GM18868 (cell line): ENCODE results near the gene MAN1C1.

Experiments used
- ATAC-seq: cut with Tn5 transposase; IDR thresholded peaks from one replicate; pipeline ENCODE4 v1.9.1; 2021; ENCODE audit warnings: mild to moderate bottlenecking, moderate library complexity; ENCODE audit not compliant: unreplicated experiment

Gene MAN1C1

DNA sequence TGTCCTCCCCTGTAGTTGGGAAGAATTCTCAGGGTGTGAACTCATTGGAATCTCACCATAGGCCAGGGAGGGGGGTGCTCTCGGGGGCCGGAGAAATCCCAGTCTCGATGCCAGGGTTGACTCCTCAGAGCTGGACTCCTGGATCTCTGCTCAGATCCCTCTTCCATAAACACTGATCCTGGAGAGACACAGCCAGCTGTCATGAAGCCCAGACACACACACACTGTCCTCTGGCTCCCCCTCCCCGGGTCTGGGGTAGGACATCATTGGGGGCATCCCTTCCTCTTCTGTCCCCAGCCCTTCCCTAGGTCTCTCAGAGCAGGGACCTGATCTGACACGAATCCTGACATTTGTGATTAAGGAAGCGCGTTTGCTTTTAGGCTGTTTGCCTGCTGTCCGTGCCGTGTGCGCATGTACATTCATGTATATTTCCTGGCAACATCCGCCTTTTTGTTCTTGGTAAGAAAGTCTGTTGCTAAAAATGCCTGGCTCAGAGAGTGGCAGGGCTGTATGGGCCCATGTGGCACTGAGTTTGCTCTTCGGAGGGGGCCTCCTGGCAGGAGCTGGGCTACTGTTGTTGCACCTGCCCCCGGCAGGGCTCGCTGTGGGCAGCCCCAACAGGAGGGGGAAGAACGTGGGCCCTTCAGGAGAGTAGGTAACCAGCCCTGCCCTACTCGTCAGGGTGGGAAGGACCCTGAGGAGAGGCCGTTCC lies 138.0 kb downstream of the MAN1C1 start:
- no peak for ATAC-seq

DNA sequence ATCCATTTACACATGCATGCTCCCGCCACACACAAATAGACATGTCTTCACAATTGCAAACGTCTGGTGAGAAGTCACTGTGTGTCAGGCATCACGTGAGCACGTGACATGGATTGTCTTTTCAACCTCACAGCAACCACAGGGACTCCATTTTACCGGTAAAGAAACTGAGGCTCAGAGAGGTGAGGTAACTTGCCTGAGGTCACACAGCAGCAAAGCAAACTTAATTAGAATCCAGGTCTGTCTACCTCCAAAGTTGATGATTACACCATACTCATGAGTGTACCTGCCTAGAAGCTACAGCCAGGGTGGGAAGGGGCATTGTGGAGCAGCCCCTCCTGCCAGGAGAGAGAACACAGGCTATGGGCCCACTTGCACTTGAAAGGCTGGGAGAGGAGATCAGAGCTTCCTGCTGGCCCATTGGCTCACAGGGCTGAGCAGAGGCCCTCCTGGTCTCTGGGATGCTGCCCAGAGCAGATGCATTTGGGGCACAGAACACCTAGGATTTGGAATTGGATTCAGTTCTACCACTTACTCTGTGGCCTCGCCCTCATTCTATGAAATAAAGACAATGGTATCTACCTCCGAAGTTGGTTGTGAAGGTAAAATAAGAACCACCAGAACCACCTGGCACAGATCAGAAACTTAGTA lies 139.0 kb downstream of the MAN1C1 start:
- ATAC-seq, result no peak

DNA sequence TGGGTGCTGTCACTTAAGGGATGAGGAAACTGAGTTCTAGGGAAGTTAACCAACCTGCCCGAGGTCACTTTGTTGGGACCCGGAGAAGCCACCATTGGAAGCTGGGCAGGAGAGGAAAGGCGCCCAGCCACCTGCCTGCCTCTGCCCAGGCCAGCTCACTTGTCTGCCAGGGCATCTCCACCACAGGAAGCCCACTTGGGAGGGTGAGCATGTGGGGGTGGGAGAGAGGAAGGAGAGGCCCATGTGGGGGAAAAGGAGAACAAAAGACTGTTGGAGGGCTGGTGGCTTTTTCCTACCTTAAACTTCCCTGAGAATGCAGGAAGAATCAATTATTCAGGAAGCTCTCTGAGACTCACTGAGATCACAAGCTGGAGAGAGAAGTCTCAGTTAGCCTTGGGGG lies 139.6 kb downstream of the MAN1C1 start:
- ATAC-seq, result no peak

DNA sequence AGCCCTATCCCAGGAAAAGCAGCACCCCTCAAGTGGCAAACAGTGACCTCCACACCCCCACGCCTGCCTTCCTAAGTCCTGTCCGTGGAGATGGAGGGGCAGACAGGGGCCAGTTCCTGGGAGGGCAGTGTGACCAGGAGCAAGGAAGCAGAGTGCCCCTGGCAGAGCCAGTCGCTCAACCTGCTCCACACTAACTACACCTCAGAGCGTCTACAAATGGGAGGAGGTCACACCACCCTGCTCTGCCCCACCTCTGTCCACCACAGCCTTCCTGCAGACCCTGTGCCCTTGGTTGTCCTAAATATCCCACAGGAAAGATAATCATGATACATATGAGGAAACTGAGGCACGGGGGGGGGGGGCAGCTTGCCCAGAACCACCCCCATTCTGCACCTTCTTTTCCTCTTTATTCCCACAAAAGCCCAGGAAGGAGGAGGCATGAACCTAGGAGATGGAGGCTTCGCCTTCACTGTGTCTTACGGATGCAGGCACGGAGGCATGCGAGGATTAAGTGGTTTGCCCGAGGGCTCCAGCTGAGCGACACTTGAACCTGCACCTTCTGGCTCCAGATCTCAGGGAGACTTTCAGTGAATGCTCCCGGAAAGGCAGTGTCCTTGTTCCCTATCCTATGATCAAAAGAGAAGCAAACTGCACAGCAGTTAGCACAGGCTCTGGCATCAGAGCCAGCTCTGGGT lies 140.7 kb downstream of the MAN1C1 start:
- ATAC-seq, result no peak

DNA sequence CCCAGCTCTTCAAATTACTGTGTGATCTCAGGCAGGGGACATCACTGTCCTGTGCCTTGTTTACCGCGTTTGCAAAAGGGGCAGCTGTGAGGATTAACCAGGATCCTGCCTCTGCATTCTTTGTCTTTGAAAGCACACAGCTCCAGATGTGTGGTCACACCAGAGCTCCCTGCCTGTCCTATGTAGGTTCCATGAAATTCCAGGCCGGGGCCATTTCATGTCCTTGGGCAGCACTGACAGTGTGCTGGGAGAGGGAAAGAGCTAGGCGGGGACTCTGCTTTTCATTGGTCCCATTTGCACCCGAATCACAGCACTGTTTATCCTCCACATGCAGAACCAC lies 141.2 kb downstream of the MAN1C1 start:
- no peak for ATAC-seq

DNA sequence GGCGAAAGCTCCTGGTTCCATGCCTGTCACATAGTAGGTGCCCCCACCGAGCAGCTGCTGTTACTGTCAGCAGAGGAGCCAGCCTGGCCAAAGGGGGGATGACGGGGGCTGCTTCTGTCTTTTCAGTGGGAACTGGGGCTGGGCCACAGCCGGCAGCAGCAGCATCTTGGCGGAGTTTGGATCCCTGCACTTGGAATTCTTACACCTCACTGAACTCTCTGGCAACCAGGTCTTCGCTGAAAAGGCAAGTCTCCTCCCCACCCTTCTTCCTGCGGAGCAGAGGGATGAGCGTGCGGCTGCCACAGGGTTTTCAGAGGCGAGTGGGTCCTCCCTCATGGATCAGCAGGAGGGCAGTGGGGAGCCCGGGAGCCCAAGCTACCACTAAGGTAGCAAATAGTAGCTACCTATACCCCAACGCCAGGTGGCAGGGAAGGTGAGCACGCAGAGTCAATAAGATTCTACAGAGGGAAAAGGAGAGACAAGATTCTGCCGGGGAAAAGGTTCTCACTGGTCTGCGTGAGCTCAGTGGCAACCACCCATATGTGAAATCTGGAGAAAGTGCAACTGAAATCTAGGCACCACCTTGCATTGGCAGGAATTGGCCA lies 142.0 kb downstream of the MAN1C1 start:
- no peak for ATAC-seq

DNA sequence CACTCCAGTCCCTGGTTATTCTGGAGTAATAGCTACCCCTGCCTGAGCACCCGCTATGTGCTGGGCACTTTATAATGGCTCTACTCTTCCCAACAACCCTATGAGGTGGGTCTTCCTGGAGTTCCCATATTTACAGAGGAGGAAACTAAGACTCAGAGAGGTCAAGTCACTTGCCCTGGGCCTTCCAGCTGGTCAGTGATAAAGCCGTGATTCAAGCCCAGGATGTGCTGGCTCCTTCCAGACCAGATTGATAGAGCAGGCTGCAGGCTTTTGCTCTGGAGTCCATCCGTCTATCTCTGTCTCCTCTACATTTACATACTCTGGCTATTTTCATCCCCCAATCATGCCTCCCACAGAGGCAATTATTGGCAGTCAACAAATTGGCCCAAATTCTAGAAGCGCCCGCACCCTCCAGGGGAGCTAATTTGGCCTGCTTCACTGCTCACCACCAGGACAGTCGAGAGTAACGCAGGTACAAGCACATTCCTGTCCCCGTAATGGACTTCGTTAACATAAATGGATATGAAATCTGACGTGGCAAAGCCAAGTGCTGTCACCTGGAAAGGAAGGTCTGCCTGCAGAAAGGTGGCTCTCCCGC lies 143.6 kb downstream of the MAN1C1 start:
- ATAC-seq, result no peak

DNA sequence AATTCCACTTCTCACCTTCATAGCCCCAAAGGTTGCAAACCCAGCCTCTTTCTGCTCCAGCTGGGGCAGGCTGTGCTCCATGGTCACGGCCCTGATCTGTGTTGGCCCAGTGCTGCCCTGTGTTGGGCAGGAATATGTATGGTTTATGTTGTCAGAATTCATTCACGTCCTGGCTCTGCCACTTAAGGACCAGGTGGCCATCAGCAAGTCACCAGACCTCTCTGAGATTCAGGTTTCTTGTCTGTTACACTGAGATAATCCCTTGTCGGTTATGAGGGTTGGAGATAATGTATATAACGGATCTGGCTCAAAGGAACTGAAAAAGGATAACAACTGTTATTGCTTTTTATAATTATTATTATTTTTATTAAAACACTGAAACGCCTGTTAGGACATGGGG lies 144.3 kb downstream of the MAN1C1 start:
- ATAC-seq, result no peak

DNA sequence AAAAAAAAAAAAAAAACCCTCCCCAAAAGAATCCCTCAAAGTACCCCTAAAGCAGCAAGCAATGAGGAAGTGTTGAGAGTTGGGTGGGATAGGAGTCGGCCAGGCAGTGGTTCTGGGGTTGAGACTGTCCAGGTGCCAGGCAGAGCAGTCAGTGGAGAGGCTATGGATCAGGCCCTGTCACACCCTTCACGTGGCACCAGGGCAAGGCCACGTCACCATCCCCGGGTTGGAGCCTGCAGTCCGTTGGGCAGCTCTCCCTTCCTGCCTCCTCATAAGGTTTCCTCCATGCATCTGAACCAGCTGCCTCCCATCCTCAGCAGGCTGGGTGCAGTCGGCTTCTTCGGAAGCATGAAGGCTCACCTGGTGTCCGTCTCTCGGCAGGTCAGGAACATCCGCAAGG lies 146.9 kb downstream of the MAN1C1 start:
- no peak for ATAC-seq

DNA sequence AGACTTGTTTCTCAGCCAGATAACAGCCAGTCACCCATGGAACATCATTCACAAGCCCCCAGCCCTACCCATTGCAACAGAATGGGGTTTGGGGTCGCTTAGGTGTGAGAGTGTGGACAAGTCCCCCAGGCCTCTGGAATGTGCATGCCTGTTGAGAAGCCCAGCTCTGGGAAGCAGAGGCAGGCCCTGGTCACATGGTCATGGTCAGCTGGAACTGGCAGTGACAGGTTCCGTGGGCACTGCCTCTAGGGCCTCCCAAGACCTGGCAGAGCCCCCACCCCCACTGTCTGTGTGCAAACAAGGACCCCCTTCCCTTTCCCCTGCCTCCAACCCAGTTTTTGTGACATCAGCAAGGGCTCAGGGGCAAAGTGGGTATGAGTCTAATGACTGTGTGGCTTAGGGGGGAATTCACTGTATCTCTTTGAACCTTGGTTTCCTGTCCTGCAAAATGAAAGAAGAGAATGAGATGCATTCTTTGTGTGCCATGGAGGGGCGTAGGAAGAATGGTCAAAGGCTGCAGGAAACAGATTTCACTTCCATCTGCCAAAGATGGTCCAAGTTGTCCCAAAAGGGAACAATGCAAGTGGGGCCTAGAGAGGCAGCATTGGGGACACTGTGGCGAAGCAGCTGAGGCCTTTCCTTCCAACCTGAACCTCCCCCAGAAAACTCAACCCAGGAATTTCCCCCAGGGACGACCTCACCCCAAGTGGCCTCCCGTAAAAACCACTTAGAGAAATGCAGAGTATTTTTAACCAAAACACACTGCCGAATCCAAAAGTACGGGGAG lies 148.7 kb downstream of the MAN1C1 start:
- no peak for ATAC-seq

DNA sequence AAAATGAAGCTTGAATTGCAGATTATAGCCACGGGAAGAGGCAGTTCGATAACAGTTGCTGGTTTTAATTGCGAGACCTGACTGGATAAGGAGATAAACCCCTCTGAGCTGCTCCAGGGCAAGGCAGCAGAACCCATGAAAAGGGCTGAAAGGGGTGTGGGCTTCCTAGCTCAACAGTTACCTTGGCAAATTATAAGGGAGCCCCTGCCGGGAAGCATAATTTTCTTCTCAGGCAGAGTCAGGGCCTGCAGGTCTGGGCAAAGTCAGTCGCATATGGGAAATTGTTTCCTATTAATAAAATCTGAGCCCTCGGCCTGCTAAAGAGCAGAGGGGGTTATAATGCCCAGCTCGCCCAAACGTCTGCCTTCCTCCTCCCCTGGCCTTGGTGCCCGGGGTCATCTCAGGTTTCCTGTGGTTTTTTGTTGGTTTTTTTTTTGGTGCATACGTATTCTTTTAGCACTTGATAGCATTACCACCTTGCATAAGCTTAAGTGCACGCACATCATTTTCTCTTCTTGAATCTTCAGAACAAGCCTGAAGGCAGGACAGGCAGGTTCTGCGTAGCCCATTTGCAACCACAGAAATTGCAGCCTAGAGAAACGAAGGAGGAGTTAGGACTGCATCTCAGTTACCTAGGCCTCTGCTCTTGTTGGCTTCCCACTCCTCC lies 149.5 kb downstream of the MAN1C1 start:
- ATAC-seq, result no peak

DNA sequence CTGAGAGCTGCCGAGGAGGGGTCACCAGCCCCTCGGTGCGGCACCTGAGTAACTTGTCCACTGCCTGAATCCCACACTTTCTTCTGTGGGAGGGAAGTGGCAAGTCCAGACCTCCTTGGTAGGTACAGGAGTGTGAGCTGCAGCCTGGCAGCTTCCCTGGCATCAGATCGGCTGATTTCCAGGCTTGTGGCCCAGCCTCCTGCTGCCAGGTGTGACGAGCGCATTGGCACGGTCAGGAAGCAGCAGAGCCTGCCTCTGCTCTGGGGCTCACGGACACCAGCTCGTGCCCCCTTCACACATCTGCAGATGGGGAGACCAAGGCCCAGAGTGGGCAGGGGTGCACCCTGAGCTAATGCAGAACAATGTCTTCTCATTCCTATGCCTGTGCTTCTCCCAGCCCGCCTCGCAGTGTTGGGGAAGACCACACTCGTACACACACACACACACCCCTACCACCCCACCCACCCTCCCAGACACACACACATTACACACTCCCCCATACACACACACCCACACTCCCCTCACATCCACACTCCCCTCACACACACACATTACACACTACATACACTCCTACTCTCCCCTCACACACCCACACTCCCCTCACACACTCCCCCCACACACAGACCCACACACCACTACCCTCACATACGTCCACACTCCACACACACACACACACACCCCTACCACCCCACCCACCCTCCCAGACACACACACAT lies 150.3 kb downstream of the MAN1C1 start:
- no peak for ATAC-seq

DNA sequence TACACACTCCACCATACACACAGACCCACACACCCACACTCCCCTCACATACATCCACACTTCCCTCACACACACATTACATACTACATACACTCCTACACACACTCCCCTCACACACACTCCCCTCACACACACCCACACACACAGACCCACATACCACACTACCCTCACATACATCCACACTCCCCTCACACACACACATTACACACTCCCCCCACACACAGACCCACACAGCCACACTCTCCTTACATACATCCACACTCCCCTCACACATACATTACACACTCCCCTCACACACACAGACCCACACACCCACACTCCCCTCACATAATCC lies 150.8 kb downstream of the MAN1C1 start:
- no peak for ATAC-seq

DNA sequence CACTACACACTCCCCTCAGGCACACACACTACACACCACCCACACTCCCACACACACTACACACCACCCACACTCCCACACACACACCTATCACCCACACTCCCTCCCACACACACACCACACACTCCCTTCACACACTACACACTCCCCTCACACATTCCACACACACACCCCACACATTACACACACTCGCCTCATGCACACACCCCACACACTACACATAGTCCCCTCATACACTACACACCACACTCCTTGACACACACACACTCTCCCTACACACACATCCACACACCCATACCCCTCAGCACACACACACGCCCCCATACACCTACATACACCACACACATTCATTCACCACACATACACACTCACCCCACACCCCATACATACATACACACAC lies 152.4 kb downstream of the MAN1C1 start:
- ATAC-seq, result no peak

DNA sequence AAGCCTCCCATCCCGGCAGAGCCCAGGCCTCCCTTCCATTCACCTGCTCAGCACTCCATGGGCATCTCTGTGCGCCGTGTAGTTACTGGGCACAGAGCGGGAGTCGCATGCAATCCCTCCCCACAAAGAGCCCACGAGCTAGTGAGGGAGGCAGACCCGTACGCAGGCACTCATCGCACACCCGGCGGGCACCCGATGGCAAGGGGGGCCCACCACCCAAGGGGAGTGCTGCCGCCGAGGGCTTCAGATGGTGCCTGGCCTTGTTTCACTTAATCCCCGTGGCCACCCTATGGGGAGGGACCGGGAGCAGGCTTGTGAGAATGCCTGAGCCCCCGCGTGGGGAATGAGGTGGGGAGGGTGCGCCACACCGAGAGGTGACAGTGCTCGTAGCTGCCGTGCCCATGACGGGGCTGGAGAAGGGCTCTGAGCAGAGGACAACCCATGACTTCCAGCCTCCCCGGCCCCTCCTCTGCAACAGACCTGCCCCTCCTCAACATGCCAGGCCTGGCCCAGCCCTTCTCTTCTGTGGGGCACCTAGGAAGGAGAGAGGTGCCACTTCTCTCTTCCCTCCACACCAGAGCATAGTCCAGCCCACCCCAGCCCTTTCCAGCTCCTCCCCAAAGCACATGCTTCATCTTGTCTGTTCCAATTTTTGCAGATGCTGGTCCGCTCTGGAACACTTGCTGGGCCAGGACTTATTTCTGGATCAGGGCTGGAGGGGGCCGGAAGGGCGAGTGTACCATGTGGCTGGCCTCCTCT lies 153.2 kb downstream of the MAN1C1 start:
- ATAC-seq, result no peak

DNA sequence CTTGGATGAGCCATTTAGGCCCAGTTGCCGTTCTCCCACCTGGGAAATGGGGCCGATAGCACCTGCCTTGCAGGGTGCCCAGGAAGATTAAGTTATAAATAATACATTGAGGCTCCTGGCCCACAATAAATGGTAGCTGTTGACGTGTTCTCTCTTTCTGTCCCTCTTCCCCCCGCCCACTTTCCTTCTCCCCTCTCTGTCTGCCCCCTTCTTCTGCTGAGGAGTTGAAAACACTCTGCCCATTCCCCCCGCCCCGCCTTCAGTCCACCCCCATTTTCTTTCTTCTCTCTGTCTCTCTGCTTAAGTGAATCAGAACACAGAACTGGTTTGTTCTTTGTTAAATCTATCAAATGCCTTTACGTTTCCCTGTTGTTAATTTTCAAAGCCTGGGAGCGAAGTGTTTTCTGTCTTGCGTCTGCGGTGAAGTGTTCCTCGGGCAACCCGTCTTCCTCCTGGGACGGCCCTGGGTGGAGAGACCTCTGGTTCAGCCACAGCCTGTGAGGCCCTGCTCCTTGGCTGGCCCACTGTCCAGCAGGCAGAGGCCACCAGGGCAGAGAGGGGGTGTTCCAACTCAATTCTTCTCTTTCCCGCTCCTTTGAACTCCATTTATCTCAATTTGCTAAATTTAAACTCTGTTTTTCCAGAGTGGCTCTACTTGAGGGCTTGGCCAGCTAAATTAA lies 154.1 kb downstream of the MAN1C1 start:
- no peak for ATAC-seq

DNA sequence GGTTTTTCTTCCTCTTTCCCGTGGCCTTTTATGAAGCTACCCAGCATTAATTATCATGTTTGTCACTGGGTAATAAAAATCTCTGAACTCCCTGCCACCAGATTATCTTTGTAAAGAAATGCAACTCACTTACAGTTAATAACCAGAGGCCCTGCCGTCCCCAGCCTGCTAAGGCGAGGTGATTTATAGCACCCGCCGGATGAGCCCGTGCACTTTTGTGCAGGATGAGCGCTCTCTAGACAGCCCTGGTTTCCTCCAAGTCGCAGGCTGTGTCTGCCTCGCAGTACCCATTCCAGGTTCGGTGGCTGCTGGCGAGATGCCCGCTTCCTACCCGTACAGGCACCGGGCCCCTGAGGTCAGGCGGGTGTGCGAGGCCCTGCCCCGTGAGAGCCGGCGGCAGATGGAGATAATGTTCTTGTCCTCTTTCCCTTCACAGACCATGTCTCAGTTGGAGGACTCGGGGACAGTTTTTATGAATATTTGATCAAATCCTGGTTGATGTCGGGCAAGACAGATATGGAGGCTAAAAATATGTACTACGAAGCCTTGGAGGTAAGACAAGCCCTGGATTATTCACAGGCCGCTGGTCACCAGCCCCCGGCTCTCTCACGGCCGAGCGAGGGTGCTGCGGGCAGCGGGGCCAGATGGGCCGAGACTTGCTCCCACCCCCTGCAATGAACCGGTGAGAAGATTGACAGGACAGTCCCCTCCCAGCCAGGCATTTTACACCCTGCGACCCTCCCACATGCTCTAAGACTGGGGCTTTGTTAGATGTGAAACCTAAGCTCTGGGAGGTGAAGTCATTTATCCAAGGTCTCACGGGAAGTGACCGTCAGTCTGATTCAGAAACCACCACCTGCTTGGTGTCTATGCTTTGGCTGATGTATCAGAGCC lies 154.9 kb downstream of the MAN1C1 start:
- ATAC-seq, result no peak
